ENCODE results near the gene EEF2.
"Not testable (repeated sequence)": the region's sequence is repeated elsewhere in the genome, so short reads cannot be mapped to it uniquely, and the experiment has no call there.

EEF2 gene

DNA sequence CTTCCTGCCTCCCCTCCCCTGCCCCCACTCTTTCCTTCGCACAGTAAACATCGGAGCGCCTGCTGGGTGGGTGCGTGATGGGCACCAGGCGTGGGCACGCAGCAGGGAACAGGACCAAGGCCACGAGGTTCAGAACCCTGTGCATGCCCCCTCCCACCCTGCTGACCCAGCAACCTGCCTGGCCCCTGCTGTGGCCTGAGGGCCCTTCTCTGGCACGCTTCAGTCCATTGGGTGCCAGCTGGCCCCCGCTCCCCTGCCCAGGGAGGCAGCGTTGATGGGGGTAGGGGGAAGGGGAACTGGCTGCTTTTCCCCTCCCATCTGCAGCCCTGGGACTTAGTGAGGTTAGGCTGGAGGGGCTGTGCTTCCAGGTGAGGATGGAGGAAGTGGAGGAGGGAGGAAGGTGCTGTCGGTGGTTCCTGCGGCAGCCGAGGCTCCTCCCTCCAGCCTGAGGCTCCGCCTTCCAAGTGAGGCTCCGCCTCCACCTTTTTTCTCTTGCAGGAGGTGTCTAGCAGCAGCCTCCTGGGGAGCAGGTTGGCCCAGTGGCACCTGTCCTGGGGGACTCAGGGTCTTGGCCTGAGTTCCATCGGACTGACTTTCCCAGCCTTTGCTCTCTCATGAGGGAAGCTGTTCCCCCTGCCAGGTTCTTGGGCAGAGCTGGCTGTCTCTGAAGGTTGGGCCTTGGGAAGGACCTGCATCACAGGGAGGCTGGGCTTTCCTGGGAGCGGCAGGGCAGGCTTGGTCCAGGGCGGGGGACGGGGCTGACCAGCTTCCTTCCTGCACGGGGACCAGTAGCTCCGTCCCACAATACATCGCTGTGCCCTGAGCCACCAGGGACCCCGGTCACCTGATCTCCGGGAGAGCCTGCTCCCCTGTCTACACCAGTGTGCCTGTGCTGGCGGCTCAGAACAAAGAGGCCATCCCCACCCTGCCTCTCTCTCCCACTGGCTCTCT lies 29.6 kb upstream of the EEF2 start:
- peak; percentile 87 for DNase-seq (ENCODE audit: low read depth, low spot score)

DNA sequence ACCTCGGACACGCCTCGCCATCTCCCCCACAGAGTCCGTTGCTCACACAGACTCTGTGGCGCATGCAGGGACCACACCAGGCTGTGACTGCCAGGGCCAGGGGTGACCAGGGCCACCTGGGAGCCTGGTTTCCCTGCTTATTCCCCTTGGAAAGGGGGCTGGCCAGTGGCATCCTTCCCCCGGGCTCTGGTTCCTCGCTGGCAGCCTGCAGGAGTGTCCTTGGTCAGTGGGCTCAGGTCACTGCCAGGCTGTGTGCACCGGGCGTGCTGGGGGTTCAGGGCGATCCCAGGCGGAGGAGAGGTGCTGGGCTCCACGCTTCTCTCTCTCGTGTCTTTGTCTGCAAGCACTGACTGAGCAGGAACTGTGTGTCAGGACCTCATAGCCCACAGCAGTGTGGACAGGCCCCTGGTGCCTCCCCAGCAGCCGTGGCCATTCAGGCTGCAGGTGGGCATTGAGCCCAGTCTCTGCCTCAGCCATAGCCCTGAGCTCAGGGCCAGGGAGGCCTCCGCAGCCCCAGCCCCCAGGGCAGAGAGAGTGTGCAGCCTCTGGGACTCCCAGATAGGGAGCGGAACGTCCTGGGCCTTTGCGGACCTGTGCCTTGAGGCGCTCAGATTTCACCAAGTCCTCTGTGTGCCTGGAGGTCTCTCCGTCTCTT lies 28.8 kb upstream of the EEF2 start:
- DNase-seq (ENCODE audit: low read depth, low spot score), result peak; percentile 26

DNA sequence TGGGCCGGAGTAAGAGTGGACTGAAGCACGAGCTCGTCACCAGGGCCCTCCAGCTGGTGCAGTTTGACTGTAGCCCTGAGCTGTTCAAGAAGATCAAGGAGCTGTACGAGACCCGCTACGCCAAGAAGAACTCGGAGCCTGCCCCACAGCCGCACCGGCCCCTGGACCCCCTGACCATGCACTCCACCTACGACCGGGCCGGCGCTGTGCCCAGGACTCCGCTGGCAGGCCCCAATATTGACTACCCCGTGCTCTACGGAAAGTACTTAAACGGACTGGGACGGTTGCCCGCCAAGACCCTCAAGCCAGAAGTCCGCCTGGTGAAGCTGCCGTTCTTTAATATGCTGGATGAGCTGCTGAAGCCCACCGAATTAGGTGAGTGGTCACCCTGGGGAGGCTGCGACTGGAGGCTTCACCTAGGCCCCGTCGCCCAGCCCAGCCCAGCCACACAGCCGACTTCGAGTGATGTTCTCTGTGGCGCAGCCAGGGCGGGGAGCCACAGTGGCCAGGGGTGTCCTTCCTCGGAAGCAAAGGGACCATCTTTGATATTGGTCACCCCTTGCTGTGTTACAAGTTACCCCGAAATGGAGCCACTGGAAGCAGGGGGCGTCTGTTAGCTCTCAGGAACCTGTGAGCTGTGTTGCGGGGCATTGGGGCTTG lies 27.8 kb upstream of the EEF2 start:
- no peak for DNase-seq (ENCODE audit: low read depth, low spot score)

DNA sequence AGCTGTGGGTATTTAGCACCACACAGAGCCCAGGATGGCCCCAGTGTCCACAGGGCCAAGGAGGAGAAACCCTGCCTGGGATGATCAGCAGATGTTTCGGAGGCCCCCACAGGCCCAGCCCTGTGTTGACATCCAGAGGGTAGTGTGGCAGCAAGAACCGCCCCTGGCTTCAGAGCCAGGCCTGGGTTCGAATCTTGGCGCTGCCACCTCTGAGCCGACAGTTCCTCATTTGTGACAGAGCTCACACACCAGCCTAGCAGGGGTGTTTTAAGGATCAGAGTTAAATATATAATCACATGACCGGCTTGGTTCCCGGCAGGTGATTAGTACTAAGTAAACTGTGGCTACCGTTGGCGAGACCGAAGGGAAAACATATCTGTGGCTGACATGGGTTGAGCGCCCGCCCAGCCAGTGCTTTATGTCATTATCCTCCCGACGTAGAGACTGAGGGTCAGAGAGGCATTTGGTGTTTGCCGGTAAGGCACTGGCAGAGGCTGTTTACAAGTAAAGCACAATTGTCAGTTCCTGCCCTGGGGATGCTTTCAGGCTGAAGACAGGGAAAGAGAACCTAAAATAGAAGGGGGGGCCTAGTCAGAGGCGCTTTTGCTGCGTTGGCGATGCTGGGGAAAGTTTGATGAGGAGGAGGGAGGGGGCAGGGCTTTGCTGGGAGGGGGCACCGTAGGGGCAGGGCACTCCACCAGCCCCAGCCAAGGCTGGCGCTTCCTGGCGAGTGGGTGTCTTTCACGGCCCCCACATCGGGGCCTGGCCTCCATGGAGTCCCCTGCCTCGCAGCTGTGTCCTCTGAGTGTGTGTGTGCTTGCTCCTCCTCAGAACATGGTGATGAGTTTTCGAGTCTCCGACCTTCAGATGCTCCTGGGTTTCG lies 27.1 kb upstream of the EEF2 start:
- DNase-seq (ENCODE audit: low read depth, low spot score), result no peak

DNA sequence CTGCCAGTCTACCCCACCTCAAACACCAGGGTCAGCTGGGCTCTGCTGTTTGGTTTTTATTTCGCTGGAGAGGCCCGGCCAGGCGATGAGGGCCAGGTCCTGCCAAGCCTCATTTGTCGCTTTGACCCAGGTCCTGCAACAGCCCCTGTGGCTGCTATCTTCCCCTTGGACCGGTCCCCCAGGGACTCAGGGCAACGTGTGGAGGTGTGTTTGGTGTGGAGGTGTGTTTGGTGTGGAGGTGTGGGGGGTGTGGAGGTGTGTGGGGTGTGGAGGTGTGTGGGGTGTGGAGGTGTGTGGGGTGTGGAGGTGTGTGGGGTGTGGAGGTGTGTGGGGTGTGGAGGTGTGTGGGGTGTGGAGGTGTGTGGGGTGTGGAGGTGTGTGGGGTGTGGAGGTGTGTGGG lies 26.2 kb upstream of the EEF2 start:
- not testable (repeated sequence) for DNase-seq (ENCODE audit: low read depth, low spot score)

DNA sequence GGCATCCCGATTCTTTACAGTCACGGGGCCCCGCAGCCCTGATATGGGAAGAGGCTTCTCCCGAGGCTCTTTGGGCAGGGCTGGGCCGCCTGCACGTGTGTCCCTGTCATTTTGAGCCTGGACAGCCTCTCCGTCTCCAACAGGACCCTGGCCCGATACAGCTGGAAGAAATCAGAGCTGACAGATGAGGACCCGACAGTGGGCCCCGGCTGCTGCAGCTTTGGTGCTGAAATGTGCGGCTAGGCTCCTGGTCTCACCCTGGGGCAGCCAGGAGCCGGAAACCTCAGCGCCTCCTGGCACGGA lies 25.5 kb upstream of the EEF2 start:
- DNase-seq (ENCODE audit: low read depth, low spot score), result peak; percentile 17

DNA sequence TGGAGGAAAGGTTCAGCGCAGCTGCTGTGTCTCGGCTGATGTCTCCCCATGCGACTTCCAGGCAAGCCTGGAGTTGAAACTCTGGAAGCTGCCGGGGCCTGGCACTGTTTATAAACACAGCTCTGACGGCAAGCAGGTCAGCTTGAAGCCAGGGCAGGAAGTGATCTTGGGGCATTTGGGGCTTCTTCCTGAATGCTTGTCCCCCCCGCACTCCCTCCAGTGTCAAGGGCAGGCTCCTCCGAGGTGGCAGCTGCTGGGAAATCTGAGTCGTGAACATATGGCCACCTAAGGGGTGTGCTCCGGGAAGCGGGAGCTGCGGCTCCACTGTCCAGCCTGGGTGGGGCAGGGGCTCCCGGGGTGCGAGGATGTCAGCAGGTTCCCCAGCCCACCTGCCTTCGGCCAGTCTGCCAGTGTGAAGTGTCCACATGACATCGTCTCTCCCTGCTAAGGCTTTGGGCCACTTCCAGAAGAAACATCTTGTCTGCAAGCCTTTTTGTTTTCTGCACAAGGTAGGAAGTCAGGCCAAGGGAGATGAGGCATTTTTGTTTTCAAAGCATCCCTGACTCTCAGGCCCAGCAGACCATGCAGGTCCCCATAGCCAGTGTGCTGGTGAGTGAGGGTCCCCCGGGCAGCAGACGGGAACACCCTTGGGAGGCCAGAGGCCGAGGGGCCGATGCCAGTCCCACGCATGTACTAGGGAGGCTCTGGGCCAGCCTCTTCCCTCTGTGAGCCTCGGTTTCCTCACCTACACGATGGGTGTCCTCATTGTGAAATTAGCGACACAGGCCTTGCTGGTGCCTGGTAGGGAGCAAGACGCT lies 24.9 kb upstream of the EEF2 start:
- DNase-seq (ENCODE audit: low read depth, low spot score), result no peak

DNA sequence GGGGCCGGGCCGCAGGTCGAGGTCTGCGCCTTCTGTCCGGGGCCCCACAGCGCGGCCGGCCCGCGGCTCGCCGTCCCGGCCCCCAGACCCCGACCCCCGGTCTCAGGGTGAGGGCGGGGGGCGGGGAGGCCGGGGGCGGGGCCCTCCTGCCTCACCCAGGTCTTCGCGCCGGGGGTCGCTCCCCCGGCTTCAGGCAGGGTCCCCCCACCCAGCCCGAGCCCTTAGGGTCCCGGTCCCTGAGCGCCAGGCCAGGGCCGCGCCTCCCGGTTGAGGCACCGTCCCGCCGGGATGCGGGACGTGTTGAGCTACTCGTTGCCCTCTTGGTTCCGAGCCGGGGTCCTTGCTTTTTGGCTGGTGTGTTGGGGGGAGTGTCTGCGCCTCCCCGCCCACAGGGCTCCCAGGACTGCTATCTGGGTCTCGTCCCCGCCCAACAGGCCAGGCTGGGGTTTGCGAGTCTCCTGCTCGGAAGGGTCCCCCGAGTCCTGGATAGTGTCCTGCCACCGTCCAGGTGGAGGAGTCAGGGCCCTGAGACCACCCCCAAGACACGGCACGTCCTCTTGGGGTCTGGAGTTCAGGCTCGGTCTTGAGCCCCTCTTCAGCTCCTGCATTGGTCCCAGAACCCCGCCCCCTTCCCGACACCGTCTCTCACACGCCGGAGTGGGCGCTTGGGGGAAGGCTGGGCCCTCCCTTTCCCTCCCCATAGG lies 22.7 kb upstream of the EEF2 start:
- DNase-seq (ENCODE audit: low read depth, low spot score), result peak; percentile 26

DNA sequence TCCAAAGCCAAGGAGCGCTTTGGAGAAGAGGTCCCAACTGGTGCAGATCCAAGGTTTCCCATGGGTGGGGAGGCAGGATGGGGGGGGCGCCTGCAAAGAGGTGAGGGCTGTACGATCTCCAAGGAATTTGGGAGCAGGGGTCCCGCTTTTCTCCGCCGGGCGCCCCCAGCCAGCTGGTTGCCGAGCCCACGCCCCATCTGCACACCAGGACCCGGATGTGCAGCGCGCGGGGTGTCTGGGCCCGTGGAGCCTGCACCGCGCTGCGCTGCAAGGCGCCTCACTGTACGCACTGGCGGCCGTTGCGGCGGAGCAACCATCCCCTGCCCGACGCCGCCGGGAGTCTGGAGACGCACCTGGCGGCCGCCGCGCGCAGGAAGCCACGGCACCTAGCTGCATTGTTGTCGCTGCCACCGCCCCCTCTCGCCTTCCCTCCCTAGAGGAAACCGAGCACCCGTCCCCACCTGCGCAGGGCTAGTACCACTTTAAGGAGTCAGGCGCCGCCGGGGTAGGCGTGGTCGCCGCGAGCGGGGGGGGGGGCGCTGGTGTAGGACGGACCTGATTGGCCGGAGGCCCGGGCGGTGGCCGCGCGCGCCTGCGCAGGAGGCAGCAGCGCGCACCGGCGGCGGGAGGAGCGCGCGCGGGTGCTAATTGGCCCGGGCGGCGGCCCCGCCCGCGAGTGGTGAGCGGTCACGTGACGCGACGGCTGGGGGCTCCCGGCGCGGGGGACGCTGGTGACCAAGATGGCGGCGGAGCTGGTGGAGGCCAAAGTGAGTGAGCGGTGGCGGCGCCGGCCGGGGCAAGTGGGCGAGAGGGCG lies 22.0 kb upstream of the EEF2 start, which contains the start of gene PIAS4:
TSS of gene PIAS4 (plus strand) at position 716 of the 815 bp plus-strand sequence. CDS start at position 741, 25 bp downstream.
- peak; percentile 97 for DNase-seq (ENCODE audit: low read depth, low spot score)

DNA sequence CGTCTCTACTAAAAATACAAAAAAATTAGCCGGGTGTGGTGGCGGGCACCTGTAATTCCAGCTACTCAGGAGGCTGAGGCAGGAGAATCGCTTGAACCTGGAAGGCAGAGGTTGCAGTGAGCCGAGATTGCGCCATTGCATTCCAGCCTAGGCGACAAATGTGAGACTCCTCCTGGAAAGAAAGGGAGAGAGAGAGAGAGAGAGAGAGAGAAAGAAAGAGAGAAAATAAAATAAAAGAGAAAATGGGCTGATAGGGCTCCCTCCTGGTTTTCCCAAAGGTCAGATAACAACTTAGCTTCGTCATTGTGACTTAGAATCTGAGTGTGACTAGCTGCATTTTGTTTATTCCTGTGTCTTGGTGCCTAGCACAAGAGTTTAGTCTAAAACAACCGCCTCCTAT lies 20.2 kb upstream of the EEF2 start:
- not testable (repeated sequence) for DNase-seq (ENCODE audit: low read depth, low spot score)

DNA sequence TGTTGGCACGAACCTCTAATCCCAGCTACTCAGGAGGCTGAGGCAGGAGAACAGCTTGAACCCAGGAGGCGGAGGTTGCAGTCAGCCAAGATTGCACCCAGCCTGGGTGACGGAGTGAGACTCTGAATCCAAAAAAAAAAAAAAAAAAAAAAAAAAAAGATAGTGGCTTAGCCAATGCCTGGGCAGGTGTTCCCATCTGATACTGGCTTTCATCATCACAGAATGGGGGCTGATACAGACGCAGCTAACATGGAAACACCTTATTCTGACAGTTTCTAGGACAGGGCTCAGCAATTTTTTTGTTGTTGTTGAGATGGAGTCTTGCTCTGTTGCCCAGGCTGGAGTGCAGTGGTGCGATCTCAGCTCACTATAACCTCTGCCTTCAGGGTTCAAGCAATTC lies 15.5 kb upstream of the EEF2 start:
- not testable (repeated sequence) for DNase-seq (ENCODE audit: low read depth, low spot score)

DNA sequence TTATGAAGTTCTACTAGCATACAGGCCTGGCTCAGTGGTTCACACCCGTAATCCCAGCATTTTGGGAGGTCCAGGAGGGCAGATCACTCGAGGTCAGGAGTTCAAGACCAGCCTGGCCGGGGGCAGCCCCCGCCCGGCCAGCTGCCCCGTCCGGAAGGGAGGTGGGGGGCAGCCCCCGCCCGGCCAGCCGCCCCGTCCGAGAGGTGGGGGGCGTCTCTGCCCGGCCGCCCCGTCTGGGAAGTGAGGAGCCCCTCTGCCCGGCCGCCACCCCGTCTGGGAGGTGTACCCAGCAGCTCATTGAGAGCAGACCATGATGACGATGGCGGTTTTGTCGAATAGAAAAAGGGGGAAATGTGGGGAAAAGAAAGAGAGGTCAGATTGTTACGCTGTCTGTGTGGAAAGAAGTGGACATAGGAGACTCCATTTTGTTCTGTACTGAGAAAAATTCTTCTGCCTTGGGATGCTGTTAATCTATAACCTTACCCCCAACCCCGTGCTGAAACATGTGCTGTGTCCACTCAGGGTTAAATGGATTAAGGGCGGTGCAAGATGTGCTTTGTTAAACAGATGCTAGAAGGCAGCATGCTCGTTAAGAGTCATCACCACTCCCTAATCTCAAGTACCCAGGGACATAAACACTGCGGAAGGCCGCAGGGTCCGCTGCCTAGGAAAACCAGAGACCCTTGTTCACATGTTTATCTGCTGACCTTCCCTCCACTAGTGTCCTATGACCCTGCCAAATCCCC lies 13.6 kb upstream of the EEF2 start:
- not testable (repeated sequence) for DNase-seq (ENCODE audit: low read depth, low spot score)

DNA sequence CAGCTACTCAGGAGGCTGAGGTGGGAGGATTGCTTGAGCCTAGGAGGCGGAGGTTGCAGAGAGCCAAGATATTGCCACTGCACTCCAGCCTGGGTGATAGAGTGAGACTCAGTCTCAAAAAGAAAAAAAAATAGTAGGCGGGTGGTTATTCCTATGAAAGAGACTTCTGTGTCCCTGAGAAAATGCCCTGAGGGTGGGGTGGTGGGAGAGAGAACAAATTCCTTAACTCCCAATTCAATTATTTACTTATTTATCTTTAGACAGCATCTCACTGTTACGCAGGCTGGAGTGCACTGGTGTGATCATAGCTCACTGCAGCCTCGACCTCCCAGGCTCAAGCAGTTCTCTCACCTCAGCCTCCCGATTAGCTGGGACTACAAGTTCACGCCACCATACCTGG lies 10.3 kb upstream of the EEF2 start:
- no peak for DNase-seq (ENCODE audit: low read depth, low spot score)

DNA sequence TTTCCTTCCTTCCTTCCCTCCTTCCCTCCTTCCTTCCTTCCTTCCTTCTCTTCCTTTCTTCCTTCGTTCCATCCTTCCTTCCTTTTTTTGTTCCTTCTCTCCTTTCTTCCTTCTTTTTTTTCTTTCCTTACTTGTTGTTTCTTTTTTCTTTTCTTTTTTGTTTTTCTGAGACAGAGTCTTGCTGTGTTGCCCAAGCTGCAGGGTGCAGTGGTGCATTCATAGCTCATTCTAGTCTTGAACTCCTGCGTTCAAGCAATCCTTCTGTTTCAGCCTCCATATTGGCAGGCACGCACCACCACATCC lies 5.5 kb upstream of the EEF2 start:
- DNase-seq (ENCODE audit: low read depth, low spot score), result no peak

DNA sequence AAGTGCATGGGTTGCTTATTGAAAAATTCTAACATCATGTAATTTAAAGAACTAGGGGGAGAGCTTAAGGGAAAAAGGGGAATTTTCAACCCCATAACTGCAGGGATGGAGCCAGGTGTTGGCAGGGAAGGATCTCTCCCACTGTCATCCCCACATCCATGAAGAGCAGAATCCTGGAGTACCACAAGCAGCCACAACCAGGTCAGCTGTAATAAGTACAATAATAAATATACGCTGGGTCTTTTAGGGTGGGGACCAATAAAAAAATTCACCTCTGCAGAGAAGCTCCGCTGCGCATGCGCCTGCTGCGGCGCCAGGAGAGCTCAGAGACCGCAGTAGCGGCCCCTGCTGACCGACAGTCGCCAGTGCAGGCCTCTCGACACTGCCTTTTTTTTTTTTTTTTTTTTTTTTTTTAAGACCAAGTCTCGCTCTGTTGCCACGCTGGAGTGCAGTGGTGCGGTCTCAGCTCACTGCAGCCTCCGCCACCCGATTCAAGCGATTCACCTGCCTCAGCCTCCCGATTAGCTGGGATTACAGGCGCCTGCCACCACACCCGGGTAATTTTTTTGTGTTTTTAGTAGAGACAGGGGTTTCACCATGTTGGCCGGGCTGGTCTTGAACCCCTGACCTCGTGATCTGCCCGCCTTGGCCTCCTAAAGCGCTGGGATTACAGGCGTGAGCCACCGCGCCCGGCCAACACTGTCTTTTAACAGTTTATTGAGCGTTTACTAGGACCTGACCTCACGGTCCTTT lies 2.5 kb upstream of the EEF2 start:
- DNase-seq (ENCODE audit: low read depth, low spot score), result peak; percentile 89

DNA sequence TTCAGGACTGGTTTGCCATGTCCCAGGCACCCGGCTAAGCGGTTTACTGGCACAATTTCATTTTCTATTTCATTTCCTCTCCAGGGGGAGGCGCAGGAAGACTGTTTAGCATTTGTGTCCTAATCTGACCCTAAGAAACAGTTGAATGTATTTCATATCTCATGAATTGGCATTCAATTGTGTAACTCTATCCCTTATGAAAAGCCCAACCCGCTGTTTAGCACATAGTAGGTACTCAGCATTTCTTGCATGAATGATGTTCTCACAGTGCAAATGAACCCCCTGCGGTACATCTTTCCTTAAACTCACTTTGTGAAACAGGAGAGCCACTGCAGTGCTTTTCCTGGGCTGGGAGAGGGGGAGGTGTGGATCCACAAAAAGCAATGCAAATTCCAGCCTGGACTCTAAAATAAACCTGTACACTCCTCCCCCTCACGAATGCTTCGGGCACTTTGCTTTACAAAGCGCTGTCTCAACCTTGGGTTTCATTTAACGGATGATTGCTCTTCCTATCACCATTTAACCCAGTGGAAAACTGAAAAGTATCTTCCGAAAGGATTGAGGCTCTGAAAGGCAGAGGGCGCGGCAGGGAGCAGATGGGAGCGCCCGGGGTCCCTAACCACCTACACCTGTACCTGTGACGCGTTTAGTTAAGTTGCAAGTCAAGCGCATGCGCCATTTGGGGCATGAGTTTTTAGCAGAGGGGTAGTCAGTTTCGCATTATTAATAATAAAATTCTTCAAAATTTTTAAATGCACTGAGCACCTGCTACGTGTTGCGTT lies 1.2 kb upstream of the EEF2 start:
- peak; percentile 78 for DNase-seq (ENCODE audit: low read depth, low spot score)

DNA sequence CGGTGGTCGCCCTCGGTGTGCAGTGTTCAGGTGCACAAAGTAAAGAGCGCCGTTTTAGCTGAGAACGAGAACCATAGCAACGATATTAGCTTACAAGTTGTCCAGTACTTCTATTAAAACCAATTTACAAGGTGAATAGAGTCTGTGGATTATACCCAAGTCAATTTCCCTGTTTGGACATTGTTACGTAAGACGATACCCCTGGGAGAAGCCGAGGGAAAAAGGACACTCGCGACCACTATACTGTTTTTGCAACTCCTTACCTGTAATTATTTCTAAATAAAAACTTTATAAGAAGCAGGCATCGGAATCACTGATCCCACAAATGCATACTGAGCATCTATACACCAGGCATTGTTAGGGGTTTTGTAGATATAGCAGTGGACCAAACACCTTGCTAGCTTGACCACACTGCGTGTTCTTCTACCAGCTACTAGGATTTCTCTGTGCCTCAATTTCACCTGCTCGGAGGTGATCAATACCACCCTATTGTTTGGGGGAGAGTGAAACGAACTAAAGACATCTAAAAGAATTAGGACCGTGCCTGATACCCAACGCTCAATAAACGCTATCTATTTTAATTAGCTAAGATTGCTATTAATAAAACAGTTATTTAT lies 488 bp upstream of the EEF2 start:
- no peak for DNase-seq (ENCODE audit: low read depth, low spot score)

Data from ELF-1 (cell line).